RWPE1 (cell line): Measurements from ENCODE around the gene RAB9A.
"Not testable (repeated sequence)": the region's sequence is repeated elsewhere in the genome, so short reads cannot be mapped to it uniquely, and the experiment has no call there.

Experiments used
- CTCF ChIA-PET: fragments of 350-600 bp; sonication (Branson Sonifier 250); formaldehyde crosslinking; extraction: SDS; loops from one replicate; lab custom pipeline; 2021; lab: Yijun Ruan, JAX
- POLR2A ChIA-PET: fragments of 400-600 bp; formaldehyde crosslinking; extraction: SDS; loops from one replicate; lab custom pipeline; 2020; ENCODE audit warnings: antibody characterized with exemption; ENCODE audit not compliant: low non-redundant PET; lab: Yijun Ruan, JAX
- DNase-seq: peaks from one replicate; pipeline ENCODE4 v3.0.0; 2012; ENCODE audit warnings: low spot score
- H3K27ac ChIP-seq: fragments of 450-650 bp; 2 replicates; pipeline ENCODE4 v1.5.1; 2017
- TF ChIP-seq, protein P1 (sequence below): fragments of 450-650 bp; conservative IDR thresholded peaks from 2 replicates; pipeline ENCODE4 v1.5.1; 2017; ENCODE audit warnings: low read depth, mild to moderate bottlenecking

RAB9A gene

DNA sequence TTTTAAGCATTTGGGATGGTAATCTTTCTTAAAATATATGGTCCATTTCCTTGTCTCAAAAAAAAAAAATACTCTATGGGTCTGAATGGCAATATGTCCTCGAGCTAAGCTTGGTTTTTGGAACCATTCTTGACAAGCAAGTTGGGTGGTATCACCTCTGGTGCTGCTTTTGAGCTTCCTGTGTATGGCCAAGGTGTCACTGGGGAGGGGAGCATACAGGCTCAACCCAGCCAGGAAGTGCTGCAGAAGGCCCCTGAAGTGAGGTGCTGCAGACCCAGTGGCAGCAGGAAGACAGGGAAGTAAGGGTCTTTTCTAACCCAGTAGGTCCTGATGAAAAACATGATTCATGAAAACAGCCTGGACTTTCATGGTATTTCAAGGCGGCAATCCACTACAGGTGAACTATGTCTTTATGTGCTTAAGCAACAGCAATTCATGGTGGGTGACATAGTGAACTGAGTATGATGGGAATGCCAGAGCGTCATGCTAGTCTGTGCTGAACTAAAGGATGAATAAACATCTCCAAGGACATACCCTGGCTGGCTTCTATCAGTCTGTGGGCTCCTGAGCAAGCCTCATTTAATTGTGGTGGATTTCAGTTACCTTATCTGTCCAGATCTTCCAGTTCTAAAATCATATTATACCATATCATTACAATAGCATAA is 30.4 kb downstream of the RAB9A start:
- no peak overlapping the region for H3K27ac ChIP-seq
- TF ChIP-seq, protein P1, sequence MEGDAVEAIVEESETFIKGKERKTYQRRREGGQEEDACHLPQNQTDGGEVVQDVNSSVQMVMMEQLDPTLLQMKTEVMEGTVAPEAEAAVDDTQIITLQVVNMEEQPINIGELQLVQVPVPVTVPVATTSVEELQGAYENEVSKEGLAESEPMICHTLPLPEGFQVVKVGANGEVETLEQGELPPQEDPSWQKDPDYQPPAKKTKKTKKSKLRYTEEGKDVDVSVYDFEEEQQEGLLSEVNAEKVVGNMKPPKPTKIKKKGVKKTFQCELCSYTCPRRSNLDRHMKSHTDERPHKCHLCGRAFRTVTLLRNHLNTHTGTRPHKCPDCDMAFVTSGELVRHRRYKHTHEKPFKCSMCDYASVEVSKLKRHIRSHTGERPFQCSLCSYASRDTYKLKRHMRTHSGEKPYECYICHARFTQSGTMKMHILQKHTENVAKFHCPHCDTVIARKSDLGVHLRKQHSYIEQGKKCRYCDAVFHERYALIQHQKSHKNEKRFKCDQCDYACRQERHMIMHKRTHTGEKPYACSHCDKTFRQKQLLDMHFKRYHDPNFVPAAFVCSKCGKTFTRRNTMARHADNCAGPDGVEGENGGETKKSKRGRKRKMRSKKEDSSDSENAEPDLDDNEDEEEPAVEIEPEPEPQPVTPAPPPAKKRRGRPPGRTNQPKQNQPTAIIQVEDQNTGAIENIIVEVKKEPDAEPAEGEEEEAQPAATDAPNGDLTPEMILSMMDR = no peak
- CTCF ChIA-PET = interaction anchor here (0.6 kb wide), 1 partner anchor 25 kb away, joined by 3 read pairs; no protein-coding TSS in a partner anchor
- POLR2A ChIA-PET = no interaction called here
- DNase-seq = no peak

DNA sequence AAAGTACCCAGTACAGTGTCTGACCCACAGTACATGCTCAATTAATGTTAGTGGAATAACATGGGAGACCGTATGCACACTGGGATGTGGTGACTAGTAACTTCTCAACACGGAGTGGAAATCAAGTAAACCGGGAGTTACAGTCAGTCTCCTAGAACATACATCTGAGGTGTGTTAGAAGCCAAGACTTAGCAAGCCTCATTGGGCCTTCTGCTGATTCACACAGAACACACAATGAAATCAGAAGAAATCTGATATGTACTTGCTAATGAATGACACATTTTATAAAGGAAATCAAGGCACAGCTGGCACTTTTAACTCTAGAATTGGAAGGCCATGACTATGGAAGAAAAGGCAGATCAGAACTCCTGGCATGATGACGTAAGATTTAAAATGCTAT is 32.4 kb downstream of the RAB9A start:
- H3K27ac ChIP-seq = no peak overlapping the region
- POLR2A ChIA-PET = no interaction called here
- CTCF ChIA-PET = interaction anchor here (1.0 kb wide), 1 partner anchor 27 kb away, joined by 3 read pairs; no protein-coding TSS in a partner anchor
- TF ChIP-seq, protein P1 = no peak
- DNase-seq = no peak

DNA sequence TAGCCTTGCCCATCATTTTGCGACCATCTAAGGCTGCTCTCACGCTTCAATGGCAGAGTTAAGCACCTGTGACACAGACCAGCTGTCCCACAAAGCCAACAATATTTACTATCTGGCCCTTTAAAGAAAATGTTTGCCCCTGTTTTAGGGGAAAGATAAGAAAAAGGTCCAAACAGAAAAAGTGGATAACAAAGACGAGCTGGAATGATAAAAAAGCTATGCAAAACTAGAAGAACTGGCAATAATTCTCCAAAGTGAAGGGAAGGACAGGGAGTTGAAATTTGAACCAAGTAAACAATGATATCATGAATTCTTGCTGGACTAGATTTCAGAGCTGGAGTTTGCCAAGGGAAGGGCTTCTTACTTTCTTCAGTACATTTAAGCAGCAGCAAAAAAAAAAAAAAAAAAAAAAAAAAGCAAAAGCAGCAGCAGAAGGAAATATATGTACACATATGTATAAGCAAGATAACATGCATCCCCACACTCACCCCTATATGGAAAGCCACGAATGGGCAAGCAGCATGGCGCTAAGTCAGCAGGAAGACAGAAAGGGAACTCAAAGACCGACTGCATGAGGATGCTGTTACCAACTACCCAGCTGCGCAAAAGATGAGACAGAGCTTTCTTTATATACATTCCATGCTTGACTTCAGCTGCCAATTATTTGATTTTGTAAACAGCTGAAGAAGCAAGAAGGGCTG is 33.0 kb downstream of the RAB9A start:
- CTCF ChIA-PET = interaction anchor here (1.0 kb wide), 1 partner anchor 26 kb away, joined by 3 read pairs; no protein-coding TSS in a partner anchor
- POLR2A ChIA-PET = no interaction called here
- no peak for DNase-seq
- no peak overlapping the region for H3K27ac ChIP-seq
- TF ChIP-seq, protein P1 = no peak

- H3K27ac ChIP-seq, DNase-seq, POLR2A ChIA-PET, CTCF ChIA-PET: not testable (repeated sequence)
These were observed 36.0 kb downstream of the RAB9A start for GRCh38 chrX:13724878-13725277.

GRCh38 chrX:13726583-13726982 is 37.7 kb downstream of the RAB9A start:
- POLR2A ChIA-PET, DNase-seq: not testable (repeated sequence)

GRCh38 chrX:13730523-13730922 is 41.6 kb downstream of the RAB9A start:
- H3K27ac ChIP-seq, CTCF ChIA-PET, DNase-seq, POLR2A ChIA-PET: not testable (repeated sequence)

More at GRCh38 chrX:13726583-13726982, 37.7 kb downstream of the RAB9A start:
- CTCF ChIA-PET, H3K27ac ChIP-seq: not testable (repeated sequence)

DNA sequence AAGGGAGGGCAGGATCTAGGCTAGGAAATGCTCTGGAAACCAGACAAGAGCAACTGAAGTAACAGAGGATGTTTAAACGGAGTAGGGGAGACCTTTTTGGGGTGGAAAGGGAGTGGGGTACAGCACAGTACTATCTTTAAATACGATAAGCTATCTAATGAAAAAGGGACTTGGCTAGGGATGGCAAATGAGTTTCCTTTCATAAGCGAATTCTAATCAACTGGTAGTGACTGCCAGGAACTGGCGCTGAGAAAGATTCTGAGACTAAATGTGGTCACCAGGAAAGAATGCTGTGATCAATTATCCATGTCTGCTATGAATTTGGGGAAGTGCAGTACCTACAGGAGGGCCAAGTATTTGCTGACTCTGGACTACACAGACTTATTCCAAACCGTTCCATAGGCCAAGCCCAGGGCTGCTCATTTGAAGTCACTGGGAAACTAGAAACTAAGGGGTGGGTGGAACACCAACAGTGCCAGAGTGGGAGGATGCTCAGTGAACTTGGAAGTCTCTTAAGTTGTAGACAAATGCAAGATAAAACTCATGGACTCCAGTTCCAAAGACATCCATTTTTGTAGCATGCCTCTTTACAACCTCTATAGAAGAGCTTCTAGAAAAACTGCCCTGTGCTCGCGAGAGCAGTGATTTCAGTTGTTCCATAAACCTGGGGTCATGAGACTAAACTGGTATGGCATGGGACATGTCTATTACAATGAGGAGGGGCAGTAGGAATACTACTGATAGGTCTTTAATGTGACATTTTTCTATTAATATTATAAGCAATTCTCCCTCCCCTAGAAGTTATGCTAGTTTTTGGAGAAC is 43.5 kb downstream of the RAB9A start:
- ChIA-PET CTCF (no interaction called here), POLR2A (interaction anchor here (0.5 kb wide), 1 partner anchor 9 kb away, joined by 7 read pairs; no protein-coding TSS in a partner anchor)
- no peak overlapping the region for H3K27ac ChIP-seq
- TF ChIP-seq, protein P1 = no peak
- no peak for DNase-seq
